K562 (cell line): ENCODE results near the gene ACAP3. TPM values are rescaled to one million over a fixed set of nuclear protein-coding genes. Genes with fewer than 3 reads are reported as not detected.

Experiments used
- ATAC-seq: fragments of 200-7000 bp; cut with Tn5 transposase; 3 replicates; pipeline ENCODE4 v1.9.1; 2020; ENCODE audit warnings: moderate library complexity
- BruUV-seq: library from RNA; stranded (reverse); fragments of 400-500 nt; replicated peaks from 2 replicates; lab custom pipeline; 2021; lab: Mats Ljungman, UMichigan
- CTCF ChIA-PET: fragments of 300-600 bp; formaldehyde crosslinking; extraction: SDS; loops from one replicate; lab custom pipeline; 2021; ENCODE audit warnings: low intra/inter-chr PET ratio; lab: Yijun Ruan, JAX
- POLR2A ChIA-PET: fragments of 300-600, 350-650 bp; sonication (Branson Sonifier 250); formaldehyde crosslinking; extraction: SDS; loops from one replicate; lab custom pipeline; 2021; ENCODE audit warnings: antibody characterized with exemption, inconsistent platforms; lab: Yijun Ruan, JAX
- DNase-seq, 4 experiments: peaks; one replicate each; pipeline versions ENCODE4 v3.0.0 to v3.0.0-alpha.2; 2011 to 2018; ENCODE audit warnings: low spot score in 3 of 4, mixed read lengths in 3 of 4; ENCODE audit errors: extremely low read depth in 1 of 4
- FAIRE-seq: peaks from 2 replicates; lab custom pipeline; 2011; peaks lifted over from hg19 to GRCh38; lab: Jason Lieb, UNC
- H2AFZ ChIP-seq: 2 replicates; pipeline ENCODE4 v1.6.0; 2011; ENCODE audit warnings: low read depth, low read length, control low read depth, inconsistent platforms
- H3K27ac ChIP-seq: fragments of 200-600 bp; 3 replicates; pipeline ENCODE4 v1.8.0; 2011; ENCODE audit warnings: low read depth, mild to moderate bottlenecking, control low read depth, inconsistent platforms, low read length, moderate library complexity, mixed read lengths; ENCODE audit errors: extremely low read depth
- H3K27me3 ChIP-seq, 2 experiments: fragments of 300-600 bp in 1 of 2; 2 replicates in 1 of 2; 3 replicates in 1 of 2; pipeline versions ENCODE4 v1.6.0 to v1.8.0; 2011; ENCODE audit warnings: inconsistent platforms in 2 of 2, low read length in 2 of 2, mild to moderate bottlenecking in 1 of 2, mixed read lengths in 1 of 2, moderate library complexity in 1 of 2; ENCODE audit not compliant: control insufficient read depth in 2 of 2, insufficient read depth in 2 of 2
- H3K36me3 ChIP-seq: fragments of 300-600 bp; 3 replicates; pipeline ENCODE4 v1.8.0; 2011; ENCODE audit warnings: mild to moderate bottlenecking, low read length, inconsistent platforms; ENCODE audit not compliant: control insufficient read depth, insufficient read depth
- H3K4me1 ChIP-seq, 2 experiments: fragments of 200-600 bp in 1 of 2; replicated peaks in 1 of 2; 2 replicates in 1 of 2; 3 replicates in 1 of 2; pipeline versions ENCODE4 v1.5.1 to v1.8.0; 2011; ENCODE audit warnings: inconsistent platforms in 2 of 2, low read length in 2 of 2, mild to moderate bottlenecking in 1 of 2, mixed read lengths in 1 of 2, moderate library complexity in 1 of 2; ENCODE audit not compliant: control insufficient read depth in 2 of 2, insufficient read depth in 2 of 2
- H3K4me2 ChIP-seq: 2 replicates; pipeline ENCODE4 v1.6.1; 2011; ENCODE audit warnings: low read length, control low read depth, inconsistent platforms, mixed read lengths; ENCODE audit not compliant: insufficient read depth
- H3K4me3 ChIP-seq: fragments of 200-600 bp; sonication (generic), shearing (Covaris generic); 2 replicates; pipeline ENCODE4 v1.5.1; 2016; ENCODE audit warnings: control low read depth, inconsistent platforms
- H3K79me2 ChIP-seq: fragments of 200-600 bp; 3 replicates; pipeline ENCODE4 v1.8.0; 2011; ENCODE audit warnings: low read length, inconsistent platforms; ENCODE audit not compliant: control insufficient read depth, insufficient read depth
- H3K9ac ChIP-seq, 2 experiments: 2 replicates each; pipeline versions ENCODE4 v1.6.0 to v1.6.1; 2011; ENCODE audit warnings: low read depth in 2 of 2, low read length in 2 of 2, control low read depth in 1 of 2, inconsistent platforms in 1 of 2, mild to moderate bottlenecking in 1 of 2, mixed read lengths in 1 of 2; ENCODE audit not compliant: insufficient read depth in 1 of 2
- H3K9me1 ChIP-seq: one replicate; pipeline ENCODE4 v1.6.0; 2011; ENCODE audit warnings: inconsistent platforms, mild to moderate bottlenecking, low read length, moderate library complexity; ENCODE audit not compliant: control insufficient read depth, insufficient read depth
- H3K9me3 ChIP-seq: replicated peaks from 2 replicates; pipeline ENCODE4 v1.5.1; 2011; ENCODE audit warnings: low read depth, low read length, inconsistent platforms; ENCODE audit not compliant: control insufficient read depth, insufficient read depth
- H4K20me1 ChIP-seq: replicated peaks from 2 replicates; pipeline ENCODE4 v1.6.1; 2011; ENCODE audit warnings: low read length, inconsistent platforms, mixed read lengths; ENCODE audit not compliant: control insufficient read depth, insufficient read depth
- CTBP1 ChIP-seq: fragments of 450-650 bp; IDR thresholded peaks from 2 replicates; pipeline ENCODE4 v1.6.1; 2016; ENCODE audit warnings: borderline replicate concordance
- E2F3 ChIP-seq: fragments of 250-450 bp; sonication (Bioruptor Pico); IDR thresholded peaks from 2 replicates; pipeline ENCODE4 v1.4.0; 2020; ENCODE audit warnings: mild to moderate bottlenecking
- EGR1 ChIP-seq: fragments of 450-650 bp; conservative IDR thresholded peaks from 2 replicates; pipeline ENCODE4 v1.6.1; 2017; ENCODE audit warnings: mild to moderate bottlenecking
- GATA2 ChIP-seq: sonication (generic); formaldehyde crosslinking; IDR thresholded peaks from 2 replicates; pipeline ENCODE4 v1.4.0; 2020; ENCODE audit warnings: mild to moderate bottlenecking, missing genetic modification reagents
- GMEB1 ChIP-seq: fragments of 250-450 bp; sonication (Bioruptor Pico); IDR thresholded peaks from 2 replicates; pipeline ENCODE4 v1.4.0; 2020; ENCODE audit warnings: mild to moderate bottlenecking
- ID3 ChIP-seq, 2 experiments: fragments of 250-450 bp in 1 of 2; fragments of 450-650 bp in 1 of 2; sonication (Bioruptor Pico) in 1 of 2; IDR thresholded peaks; 2 replicates each; pipeline versions ENCODE4 v1.6.1 to v1.8.0; 2016 to 2021; ENCODE audit warnings: mild to moderate bottlenecking in 2 of 2, moderate library complexity in 2 of 2, missing compliant biosample characterization in 1 of 2, missing genetic modification characterization in 1 of 2
- NCOA2 ChIP-seq, 2 experiments: fragments of 450-650 bp; IDR thresholded peaks; 2 replicates each; pipeline ENCODE4 v1.6.1; 2018; ENCODE audit warnings: mild to moderate bottlenecking in 2 of 2, moderate library complexity in 1 of 2; ENCODE audit not compliant: partially characterized antibody in 2 of 2
- NR3C1 ChIP-seq: sonication (generic); formaldehyde crosslinking; IDR thresholded peaks from 2 replicates; pipeline ENCODE4 v1.8.1; 2022; ENCODE audit warnings: missing genetic modification reagents
- PCBP1 ChIP-seq: fragments of 200-400 bp; formaldehyde crosslinking; IDR thresholded peaks from 2 replicates; pipeline ENCODE4 v1.6.1; 2018; ENCODE audit warnings: mild to moderate bottlenecking, low read depth, low read length; ENCODE audit not compliant: poor library complexity, severe bottlenecking
- RBM25 ChIP-seq: fragments of 200-400 bp; formaldehyde crosslinking; IDR thresholded peaks from 2 replicates; pipeline ENCODE4 v1.6.1; 2018; ENCODE audit warnings: low read length, low read depth, moderate library complexity; ENCODE audit not compliant: severe bottlenecking
- TAF15 ChIP-seq: fragments of 200-400 bp; formaldehyde crosslinking; IDR thresholded peaks from 2 replicates; pipeline ENCODE4 v1.6.1; 2017; ENCODE audit warnings: mild to moderate bottlenecking, low read depth, low read length, moderate library complexity
- ZBTB7A ChIP-seq: IDR thresholded peaks from 2 replicates; pipeline ENCODE4 v1.6.1; 2011; ENCODE audit warnings: low read depth, mild to moderate bottlenecking, low read length, moderate library complexity, borderline replicate concordance; ENCODE audit not compliant: control insufficient read depth
- ZFP1 ChIP-seq: fragments of 450-650 bp; formaldehyde crosslinking; IDR thresholded peaks from 2 replicates; pipeline ENCODE4 v1.4.0; 2020; ENCODE audit warnings: mild to moderate bottlenecking, mixed read lengths
- ZNF324 ChIP-seq: fragments of 250-450 bp; sonication (Bioruptor Pico); IDR thresholded peaks from 2 replicates; pipeline ENCODE4 v1.4.0; 2020; ENCODE audit warnings: mild to moderate bottlenecking
- ZNF395 ChIP-seq: fragments of 200-800 bp; sonication (Bioruptor generic); IDR thresholded peaks from 2 replicates; pipeline ENCODE4 v1.6.1; 2017; ENCODE audit warnings: missing genetic modification characterization, missing compliant biosample characterization
- ZNF431 ChIP-seq: sonication (generic); formaldehyde crosslinking; IDR thresholded peaks from 2 replicates; pipeline ENCODE4 v1.8.0; 2022; ENCODE audit warnings: mild to moderate bottlenecking, missing genetic modification reagents
- ZNF551 ChIP-seq: fragments of 250-450 bp; sonication (Bioruptor Pico); IDR thresholded peaks from 2 replicates; pipeline ENCODE4 v1.5.0; 2021; ENCODE audit warnings: mild to moderate bottlenecking, moderate library complexity
- ZNF707 ChIP-seq: fragments of 250-450 bp; sonication (Bioruptor Pico); conservative IDR thresholded peaks from 2 replicates; pipeline ENCODE4 v1.8.0; 2022; ENCODE audit warnings: inconsistent platforms, mild to moderate bottlenecking, moderate library complexity
- ZNF77 ChIP-seq: fragments of 250-450 bp; sonication (Bioruptor Pico); IDR thresholded peaks from 2 replicates; pipeline ENCODE4 v1.5.0; 2020
- WGBS: fragments of 100-300 bp; shearing (Covaris generic); methylation state at CpG from one replicate; pipeline ENCODE4 v1.1.6; 2016; ENCODE audit warnings: low coverage, mixed read lengths; ENCODE audit not compliant: insufficient coverage; ENCODE audit errors: missing lambda C conversion rate; 5-methylcytosine and 5-hydroxymethylcytosine counted together
- in situ Hi-C: fragments of 300-500 bp; cut with MboI; formaldehyde crosslinking; loops from 4 replicates; pipeline ENCODE4 v1.15.0; 2018; ENCODE audit warnings: inconsistent platforms, mixed read lengths
- intact Hi-C: fragments of 100-400 bp; cut with micrococcal nuclease; formaldehyde crosslinking; loops from 2 replicates; pipeline ENCODE4 v1.14.2; 2022
- polyA plus RNA-seq, 8 experiments: library from polyadenylated mRNA; depleted of rRNA in 4 of 8; stranded (reverse) in 5 of 8; unstranded in 3 of 8; fragments of >200 nt; fragmentation: Nextera tagmentation in 2 of 8; fragmentation: Illumina TruSeq in 1 of 8; extraction: Ambion mirVana in 2 of 8; extraction: Trizol in 1 of 8; gene quantifications; 2 replicates each; pipeline versions ENCODE4 v1.2.1 to v1.2.3, GENCODE V29; 2011 to 2014; ENCODE audit warnings: inconsistent platforms in 1 of 8, missing spikeins in 1 of 8
- total RNA-seq, 7 experiments: library from RNA; depleted of rRNA in 6 of 7; stranded (reverse); fragments of >200 nt in 6 of 7; fragmentation: Illumina TruSeq in 2 of 7; extraction: Trizol in 2 of 7; gene quantifications; 2 replicates each; pipeline versions ENCODE4 v1.2.1 to v1.2.3, GENCODE V29; 2011 to 2021; ENCODE audit warnings: low replicate concordance in 1 of 7

The ACAP3 gene
- total and polyA plus RNA-seq, 9 of the 15 experiments (the other 6 are each of a cell fraction or from before 2014, with no cell fraction given) = 0.01 to 49.0 (median 12.0) TPM

- H3K79me2 ChIP-seq = peaks cover 48% of the 10 kb centered on the region
- H3K9me1 ChIP-seq = peaks cover 8% of the 10 kb centered on the region
- H2AFZ ChIP-seq = peak within 1 kb of the TSS; percentile 91
- DNase-seq (peak; percentile 82 to 93 (median 89)), ATAC-seq (peak; percentile 62), FAIRE-seq (no peak)
- intact Hi-C loops = loop anchor here (2.0 kb wide), 1 partner anchor 23 kb away; no protein-coding TSS in a partner anchor
- 0% methylated on average over 52 of the region's 122 CpGs for WGBS
- peak within 1 kb of the TSS; percentile 91 for H3K4me2 ChIP-seq
- H4K20me1 ChIP-seq = peaks cover 36% of the 10 kb centered on the region
- no TSS peak for BruUV-seq
- H3K36me3 ChIP-seq = peaks cover 12% of the 10 kb centered on the region; the same call in 1 of the 3 replicates
- ChIA-PET CTCF (interaction anchor here (0.6 to 1.4 kb wide), 5 partner anchors 26 to 227 kb away, joined by 3 to 5 read pairs (median 3); partner anchors contain the start of gene AURKAIP1), POLR2A (no interaction called here)
- peaks cover 14 to 82% of the 10 kb centered on the region in 2 experiments; a peak in 3 of 5 replicates for H3K4me1 ChIP-seq
- no peaks in the 10 kb centered on the region for H3K27me3 ChIP-seq
- peak within 1 kb of the TSS; percentile 96 for H3K27ac ChIP-seq
- H3K9ac ChIP-seq = peak within 1 kb of the TSS; percentile 96 to 100
- peak within 1 kb of the TSS; percentile 98 for H3K4me3 ChIP-seq
- H3K9me3 ChIP-seq = no peaks in the 10 kb centered on the region
- in situ Hi-C loops = no loop called here
- no peak for TF ChIP-seq GATA2 (CRISPR knock-in tag)
- peak; percentile 90 for TF ChIP-seq CTBP1
- TF ChIP-seq PCBP1 = no peak
- no peak; the same call in 1 of the 2 replicates for TF ChIP-seq ZNF395
- TF ChIP-seq TAF15 = no peak
- TF ChIP-seq ZFP1 (CRISPR knock-in tag) = no peak
- 0 out of 2 replicates have a peak, but pooled peaks have one; percentile 20 for TF ChIP-seq ZNF431 (CRISPR knock-in tag)
- TF ChIP-seq ZNF77 (CRISPR knock-in tag) = no peak
- no peak for TF ChIP-seq E2F3 (CRISPR knock-in tag)
- TF ChIP-seq ZNF324 (CRISPR knock-in tag) = no peak
- TF ChIP-seq NCOA2 (IDR thresholded peaks at IDR 0.05; ENCODE audit: partially characterized antibody in 2 of 2) = no peak
- TF ChIP-seq ZBTB7A = peak; percentile 97
- peak; percentile 85 for TF ChIP-seq GMEB1 (CRISPR knock-in tag)
- TF ChIP-seq ZNF707 (CRISPR knock-in tag) = no peak
- no peak for TF ChIP-seq RBM25
- TF ChIP-seq ZNF551 (CRISPR knock-in tag) = no peak
- no peak for TF ChIP-seq ID3 (CRISPR knock-in tag; IDR thresholded peaks at IDR 0.05)
- 0 out of 2 replicates have a peak, but pooled peaks have one; percentile 58 for TF ChIP-seq ID3 (tag; IDR thresholded peaks at IDR 0.05)
- TF ChIP-seq NR3C1 (CRISPR knock-in tag) = peak; percentile 70; the same call in 1 of the 2 replicates
- TF ChIP-seq EGR1 = peak; percentile 71
Measured at GRCh38 chr1:1349256-1350012, 41.7 kb upstream of the ACAP3 start, which contains the start of gene DVL1. DVL1 (minus strand) TSS chr1:1349418; CDS start chr1:1349065, 353 bp downstream.
